Fibroblast of peridontal ligament (primary cell): ENCODE data around the gene SNF8.
A peak's percentile ranks its signal among the peaks of the same experiment; 100 is the strongest.

Experiments used
- DNase-seq: peaks from one replicate; pipeline ENCODE4 v3.0.0-alpha.2; 2010; ENCODE audit errors: extremely low read depth

The SNF8 gene

GRCh38 chr17:48929812-48930165 lies 14.9 kb downstream of the SNF8 start:
- DNase-seq, result no peak

GRCh38 chr17:48928876-48929811 lies 15.5 kb downstream of the SNF8 start:
- no peak for DNase-seq

- no peak for DNase-seq
These were observed 16.5 kb downstream of the SNF8 start for GRCh38 chr17:48927978-48928745.

- no peak for DNase-seq
These were observed 18.7 kb downstream of the SNF8 start for GRCh38 chr17:48925991-48926342.

GRCh38 chr17:48925251-48925990 lies 19.2 kb downstream of the SNF8 start:
- DNase-seq, result no peak

- peak; percentile 83 for DNase-seq
These were observed 29.0 kb downstream of the SNF8 start for GRCh38 chr17:48915459-48916282.

- no peak for DNase-seq
These were observed 32.2 kb downstream of the SNF8 start for GRCh38 chr17:48912476-48912875.

- no peak for DNase-seq
These were observed 34.3 kb downstream of the SNF8 start for GRCh38 chr17:48910370-48910769.

- no peak for DNase-seq
These were observed 34.9 kb downstream of the SNF8 start for GRCh38 chr17:48909783-48910182.

GRCh38 chr17:48908853-48909394 lies 35.7 kb downstream of the SNF8 start:
- DNase-seq, result peak; percentile 75

GRCh38 chr17:48908047-48908843 lies 36.4 kb downstream of the SNF8 start, which contains the start of gene UBE2Z:
UBE2Z (plus strand) TSS chr17:48908407; CDS start chr17:48908504, 97 bp downstream.
- peak; percentile 94 for DNase-seq

GRCh38 chr17:48907713-48908046 lies 37.0 kb downstream of the SNF8 start:
- peak; percentile 72 for DNase-seq

GRCh38 chr17:48905987-48906515 lies 38.6 kb downstream of the SNF8 start:
- no peak for DNase-seq

- DNase-seq, result no peak
These were observed 40.2 kb downstream of the SNF8 start for GRCh38 chr17:48904428-48904827.

- no peak for DNase-seq
These were observed 41.2 kb downstream of the SNF8 start for GRCh38 chr17:48903401-48903800.

GRCh38 chr17:48901241-48901640 lies 43.4 kb downstream of the SNF8 start:
- no peak for DNase-seq

GRCh38 chr17:48894886-48895285 lies 49.8 kb downstream of the SNF8 start:
- DNase-seq, result no peak

- DNase-seq, result no peak
These were observed 50.8 kb downstream of the SNF8 start for GRCh38 chr17:48893646-48894508.
